ENCODE results near the gene NAGLU. TPM values are rescaled to one million over a fixed set of nuclear protein-coding genes. Genes with fewer than 3 reads are reported as not detected.
"Not testable (repeated sequence)": the region's sequence is repeated elsewhere in the genome, so short reads cannot be mapped to it uniquely, and the experiment has no call there.

The NAGLU gene
- total RNA-seq, 1 donor: 91.6 TPM

- DNase-seq (ENCODE audit: insufficient read length, low spot score, missing footprints): peak; percentile 79
- H3K9me3 ChIP-seq (ENCODE audit: low read depth, low read length): no peaks in the 10 kb centered on the region
- H4K20me1 ChIP-seq (ENCODE audit: insufficient read depth, low read length): peaks cover 4% of the 10 kb centered on the region
- no peak overlapping the region for H3K4me2 ChIP-seq (ENCODE audit: insufficient read depth, low read length)
- no peak for TF ChIP-seq CTCF (IDR thresholded peaks at IDR 0.05; ENCODE audit: extremely low read depth, low read depth, low read length)
- H3K27ac ChIP-seq (ENCODE audit: low read depth, low read length): no peak overlapping the region
- no peak overlapping the region for H2AFZ ChIP-seq (ENCODE audit: low read length)
- H3K36me3 ChIP-seq (ENCODE audit: insufficient read depth, low read length): peaks cover 40% of the 10 kb centered on the region
- H3K4me1 ChIP-seq (ENCODE audit: insufficient read depth, low read length): no peaks in the 10 kb centered on the region
- no peaks in the 10 kb centered on the region for H3K27me3 ChIP-seq (ENCODE audit: insufficient read depth, low read length)
- H3K4me3 ChIP-seq (ENCODE audit: insufficient read depth, low read length): no peak overlapping the region
- H3K79me2 ChIP-seq (ENCODE audit: insufficient read depth, low read length): peaks cover 1% of the 10 kb centered on the region
Measured at GRCh38 chr17:42543190-42544079, 7.4 kb downstream of the NAGLU start.

GRCh38 chr17:42544874-42545283 is 8.8 kb downstream of the NAGLU start:
- Histone ChIP-seq H3K36me3 (ENCODE audit: insufficient read depth, low read length) (peaks cover 32% of the 10 kb centered on the region), H3K4me2 (ENCODE audit: insufficient read depth, low read length) (no peak overlapping the region), H3K27me3 (ENCODE audit: insufficient read depth, low read length) (no peaks in the 10 kb centered on the region), H3K4me3 (ENCODE audit: insufficient read depth, low read length) (no peak overlapping the region), H4K20me1 (ENCODE audit: insufficient read depth, low read length) (no peaks in the 10 kb centered on the region), H3K4me1 (ENCODE audit: insufficient read depth, low read length) (no peaks in the 10 kb centered on the region), H3K9me3 (ENCODE audit: low read depth, low read length) (no peaks in the 10 kb centered on the region), H3K27ac (ENCODE audit: low read depth, low read length) (no peak overlapping the region), H2AFZ (ENCODE audit: low read length) (no peak overlapping the region), H3K79me2 (ENCODE audit: insufficient read depth, low read length) (no peaks in the 10 kb centered on the region)
- TF ChIP-seq CTCF (IDR thresholded peaks at IDR 0.05; ENCODE audit: extremely low read depth, low read depth, low read length): no peak
- DNase-seq (ENCODE audit: insufficient read length, low spot score, missing footprints): no peak

GRCh38 chr17:42545755-42546505 is 9.9 kb downstream of the NAGLU start:
- H3K79me2 ChIP-seq (ENCODE audit: insufficient read depth, low read length); H3K27me3 ChIP-seq (ENCODE audit: insufficient read depth, low read length); H2AFZ ChIP-seq (ENCODE audit: low read length); H4K20me1 ChIP-seq (ENCODE audit: insufficient read depth, low read length); H3K4me2 ChIP-seq (ENCODE audit: insufficient read depth, low read length); H3K27ac ChIP-seq (ENCODE audit: low read depth, low read length); H3K4me3 ChIP-seq (ENCODE audit: insufficient read depth, low read length); H3K4me1 ChIP-seq (ENCODE audit: insufficient read depth, low read length); H3K9me3 ChIP-seq (ENCODE audit: low read depth, low read length): not testable (repeated sequence)
- H3K36me3 ChIP-seq (ENCODE audit: insufficient read depth, low read length): peaks cover 28% of the 10 kb centered on the region
- peak; percentile 17 for DNase-seq (ENCODE audit: insufficient read length, low spot score, missing footprints)

GRCh38 chr17:42547001-42547461 is 11.0 kb downstream of the NAGLU start:
- no peak for TF ChIP-seq CTCF (IDR thresholded peaks at IDR 0.05; ENCODE audit: extremely low read depth, low read depth, low read length)
- DNase-seq (ENCODE audit: insufficient read length, low spot score, missing footprints): peak; percentile 83
- no peak overlapping the region for H3K4me2 ChIP-seq (ENCODE audit: insufficient read depth, low read length)
- H3K79me2 ChIP-seq (ENCODE audit: insufficient read depth, low read length): no peaks in the 10 kb centered on the region
- no peak overlapping the region for H3K4me3 ChIP-seq (ENCODE audit: insufficient read depth, low read length)
- H3K9me3 ChIP-seq (ENCODE audit: low read depth, low read length): no peaks in the 10 kb centered on the region
- no peak overlapping the region for H2AFZ ChIP-seq (ENCODE audit: low read length)
- peaks cover 19% of the 10 kb centered on the region for H3K36me3 ChIP-seq (ENCODE audit: insufficient read depth, low read length)
- H3K4me1 ChIP-seq (ENCODE audit: insufficient read depth, low read length): no peaks in the 10 kb centered on the region
- peaks cover 4% of the 10 kb centered on the region for H4K20me1 ChIP-seq (ENCODE audit: insufficient read depth, low read length)
- H3K27me3 ChIP-seq (ENCODE audit: insufficient read depth, low read length): no peaks in the 10 kb centered on the region
- H3K27ac ChIP-seq (ENCODE audit: low read depth, low read length): no peak overlapping the region

Measured in osteoblast (primary cell).